Stomach smooth muscle (tissue), 2 donors: Measurements from ENCODE around the gene HES3.
A peak's percentile ranks its signal among the peaks of the same experiment; 100 is the strongest.

ENCODE experiments used
- H3K27ac ChIP-seq: one replicate; pipeline ENCODE4 v1.7.0; 2013; ENCODE audit warnings: mild to moderate bottlenecking, low read length, inconsistent platforms
- H3K27me3 ChIP-seq, 2 donors: one replicate each; pipeline ENCODE4 v1.7.0; 2013; ENCODE audit warnings: low read length in 2 of 2; ENCODE audit not compliant: insufficient read depth in 2 of 2, control insufficient read depth in 1 of 2
- H3K36me3 ChIP-seq, 2 donors: one replicate each; pipeline ENCODE4 v1.7.0; 2013; ENCODE audit warnings: low read length in 2 of 2; ENCODE audit not compliant: control insufficient read depth in 2 of 2, insufficient read depth in 2 of 2
- H3K4me1 ChIP-seq: one replicate; pipeline ENCODE4 v1.7.0; 2013; ENCODE audit warnings: low read length; ENCODE audit not compliant: control insufficient read depth, insufficient read depth
- H3K4me3 ChIP-seq, 2 donors: one replicate each; pipeline ENCODE4 v1.7.0; 2013; ENCODE audit warnings: low read length in 2 of 2
- H3K9ac ChIP-seq, 2 donors: one replicate each; pipeline ENCODE4 v1.7.0; 2013; ENCODE audit warnings: low read length in 2 of 2, mild to moderate bottlenecking in 1 of 2
- H3K9me3 ChIP-seq, 2 donors: one replicate each; pipeline ENCODE4 v1.7.0; 2013; ENCODE audit warnings: low read length in 2 of 2; ENCODE audit not compliant: control insufficient read depth in 2 of 2
- donor health status: healthy.
- donor health status: Pancreatic carcinoma.

The HES3 gene

GRCh38 chr1:6221210-6221784, 22.7 kb upstream of the HES3 start:
- Histone ChIP-seq H3K9me3 (no peaks in the 10 kb centered on the region), H3K4me1 (no peaks in the 10 kb centered on the region), H3K27ac (no peak overlapping the region), H3K27me3 (no peaks in the 10 kb centered on the region), H3K4me3 (no peak overlapping the region), H3K36me3 (peaks cover 25 to 27% of the 10 kb centered on the region in 2 donors), H3K9ac (no peak overlapping the region)

DNA sequence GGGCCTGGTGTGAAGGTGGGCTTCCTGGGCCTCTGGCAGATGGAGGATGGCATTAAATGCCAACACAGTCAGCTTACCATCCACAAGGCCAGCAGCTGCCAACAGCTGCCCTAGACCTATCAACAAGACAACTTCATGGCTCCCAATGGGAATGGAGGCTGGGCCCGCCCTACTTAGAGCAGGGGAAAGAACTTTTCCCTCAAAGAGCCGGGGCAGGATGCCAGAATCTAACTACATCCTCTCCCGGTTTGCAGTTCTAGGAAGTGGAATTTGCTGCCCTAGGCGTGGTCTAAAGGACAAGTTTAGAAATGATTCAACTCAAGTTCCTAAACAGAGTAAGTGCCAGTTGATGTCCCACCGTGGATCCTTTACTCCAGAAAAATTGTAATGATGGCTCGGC, 21.3 kb upstream of the HES3 start:
- H3K9ac ChIP-seq = no peak overlapping the region
- no peaks in the 10 kb centered on the region for H3K27me3 ChIP-seq
- no peaks in the 10 kb centered on the region for H3K9me3 ChIP-seq
- H3K4me3 ChIP-seq = no peak overlapping the region
- H3K4me1 ChIP-seq = no peaks in the 10 kb centered on the region
- peaks cover 32 to 35% of the 10 kb centered on the region in 2 donors for H3K36me3 ChIP-seq
- no peak overlapping the region for H3K27ac ChIP-seq

- H3K27ac ChIP-seq = no peak overlapping the region
- H3K9ac ChIP-seq = no peak overlapping the region
- no peak overlapping the region for H3K4me3 ChIP-seq
- peaks cover 32 to 37% of the 10 kb centered on the region in 2 donors for H3K36me3 ChIP-seq
- H3K9me3 ChIP-seq = no peaks in the 10 kb centered on the region
- H3K4me1 ChIP-seq = no peaks in the 10 kb centered on the region
- no peaks in the 10 kb centered on the region for H3K27me3 ChIP-seq
Measured at GRCh38 chr1:6223617-6224016, 20.4 kb upstream of the HES3 start.

DNA sequence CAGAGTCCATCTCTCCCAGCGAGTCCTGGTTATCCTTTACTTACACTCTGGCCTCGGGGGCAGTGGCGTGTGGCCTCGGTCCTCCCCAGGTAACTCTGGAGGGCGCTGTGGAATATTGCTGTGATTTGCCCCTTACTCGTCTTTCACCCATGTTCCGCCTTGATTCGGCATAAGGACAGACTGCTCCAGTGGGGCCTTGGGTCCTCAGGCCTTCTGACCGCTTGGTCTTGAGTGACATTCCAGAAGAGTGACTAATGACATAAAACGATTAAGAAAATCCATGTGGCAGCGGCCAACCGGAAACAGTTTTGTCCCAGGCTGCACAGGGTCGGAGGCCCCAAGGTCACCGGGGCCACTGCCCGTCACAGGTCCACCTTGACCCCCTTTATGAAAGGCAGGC, 19.3 kb upstream of the HES3 start:
- no peak overlapping the region for H3K9ac ChIP-seq
- no peaks in the 10 kb centered on the region for H3K27me3 ChIP-seq
- H3K36me3 ChIP-seq = peaks cover 33 to 39% of the 10 kb centered on the region in 2 donors
- H3K27ac ChIP-seq = no peak overlapping the region
- H3K4me3 ChIP-seq = no peak overlapping the region
- no peaks in the 10 kb centered on the region for H3K4me1 ChIP-seq
- H3K9me3 ChIP-seq = no peaks in the 10 kb centered on the region

GRCh38 chr1:6225651-6226050, 18.3 kb upstream of the HES3 start:
- Histone ChIP-seq H3K9ac (no peak overlapping the region), H3K4me1 (no peaks in the 10 kb centered on the region), H3K9me3 (no peaks in the 10 kb centered on the region), H3K27me3 (no peaks in the 10 kb centered on the region), H3K36me3 (peaks cover 32 to 39% of the 10 kb centered on the region in 2 donors), H3K27ac (no peak overlapping the region), H3K4me3 (no peak overlapping the region)

GRCh38 chr1:6233376-6233775, 10.6 kb upstream of the HES3 start:
- H3K36me3 ChIP-seq = peaks cover 19 to 25% of the 10 kb centered on the region in 2 donors
- no peak overlapping the region for H3K9ac ChIP-seq
- H3K4me1 ChIP-seq = peaks cover 12% of the 10 kb centered on the region
- no peaks in the 10 kb centered on the region for H3K9me3 ChIP-seq
- no peak overlapping the region for H3K4me3 ChIP-seq
- H3K27ac ChIP-seq = no peak overlapping the region
- no peaks in the 10 kb centered on the region for H3K27me3 ChIP-seq

DNA sequence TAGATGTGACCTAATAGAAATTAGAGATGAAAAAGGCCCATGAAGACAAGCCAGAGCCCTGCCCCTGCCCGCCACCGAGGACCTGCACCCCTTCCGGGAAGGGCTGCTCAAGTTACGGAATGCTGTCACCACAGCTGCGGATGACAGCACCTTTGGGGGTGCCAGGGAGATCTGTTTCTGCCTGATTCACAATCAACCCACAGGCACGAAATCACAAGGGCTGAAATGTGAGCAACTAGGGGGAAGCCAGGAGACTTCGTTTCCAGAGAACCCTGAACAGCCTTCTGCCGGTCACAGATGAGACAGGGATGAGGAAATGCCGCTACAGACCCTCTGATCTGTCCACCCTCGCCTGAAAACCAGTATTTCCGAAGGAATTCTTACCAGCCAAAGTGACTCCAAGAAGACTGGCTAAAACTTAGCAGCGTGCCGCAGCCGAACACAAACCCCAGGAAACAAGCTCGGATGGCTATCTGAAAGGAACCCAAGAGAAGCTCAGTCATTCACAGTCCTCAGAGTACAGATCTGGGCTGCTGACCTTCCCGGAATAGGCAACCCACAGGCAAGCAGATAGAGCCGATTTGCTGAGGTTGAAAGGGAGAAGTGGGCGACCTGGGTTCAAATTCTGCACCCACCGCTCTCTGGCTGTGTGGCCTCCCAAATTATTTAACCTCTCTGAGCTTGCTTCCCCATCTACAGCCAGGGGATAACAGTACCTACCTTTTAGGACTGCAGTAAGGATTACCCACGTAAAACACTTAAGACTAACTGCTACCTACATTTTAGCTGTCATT, 9.3 kb upstream of the HES3 start:
- H3K27me3 ChIP-seq = peaks cover 0 to 9% of the 10 kb centered on the region in 2 donors
- no peaks in the 10 kb centered on the region for H3K9me3 ChIP-seq
- H3K9ac ChIP-seq = peak overlapping the region; percentile 71 to 73
- peak overlapping the region; percentile 81 to 87 for H3K4me3 ChIP-seq
- H3K4me1 ChIP-seq = peaks cover 12% of the 10 kb centered on the region
- H3K36me3 ChIP-seq = peaks cover 18 to 23% of the 10 kb centered on the region in 2 donors
- no peak overlapping the region for H3K27ac ChIP-seq

DNA sequence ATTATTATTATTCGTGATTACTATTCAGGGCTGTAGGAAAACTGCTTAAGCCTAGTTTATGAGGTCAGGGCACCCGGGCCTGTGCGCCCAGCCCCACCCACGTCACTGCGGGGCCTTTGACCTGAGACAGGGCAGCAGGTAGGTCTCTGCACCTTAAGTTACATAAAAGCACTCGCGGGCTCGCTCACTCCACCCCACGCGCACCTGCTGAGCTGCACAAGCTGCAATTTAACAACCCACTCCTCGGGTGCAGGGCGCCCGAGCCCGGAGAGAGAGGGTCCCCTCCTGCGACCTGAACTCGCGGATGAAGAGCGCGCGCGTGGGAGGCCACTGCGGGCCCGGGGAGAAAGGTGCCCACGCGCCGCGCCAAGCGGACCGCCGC, 8.7 kb upstream of the HES3 start:
- Histone ChIP-seq H3K4me1 (peaks cover 12% of the 10 kb centered on the region), H3K27ac (no peak overlapping the region), H3K9ac (peak overlapping the region; percentile 71 to 73), H3K27me3 (peaks cover 5 to 13% of the 10 kb centered on the region in 2 donors), H3K36me3 (peaks cover 14 to 21% of the 10 kb centered on the region in 2 donors), H3K4me3 (peak overlapping the region; percentile 81 to 87), H3K9me3 (no peaks in the 10 kb centered on the region)

GRCh38 chr1:6237093-6237492, 6.9 kb upstream of the HES3 start:
- peaks cover 8 to 9% of the 10 kb centered on the region in 2 donors for H3K36me3 ChIP-seq
- no peaks in the 10 kb centered on the region for H3K9me3 ChIP-seq
- H3K9ac ChIP-seq = no peak overlapping the region
- H3K27me3 ChIP-seq = peaks cover 21 to 25% of the 10 kb centered on the region in 2 donors
- H3K4me1 ChIP-seq = peaks cover 22% of the 10 kb centered on the region
- no peak overlapping the region for H3K27ac ChIP-seq
- no peak overlapping the region for H3K4me3 ChIP-seq

GRCh38 chr1:6239213-6239752, 4.7 kb upstream of the HES3 start:
- no peaks in the 10 kb centered on the region for H3K9me3 ChIP-seq
- no peak overlapping the region for H3K27ac ChIP-seq
- no peak overlapping the region for H3K4me3 ChIP-seq
- peaks cover 0 to 2% of the 10 kb centered on the region in 2 donors for H3K36me3 ChIP-seq
- no peak overlapping the region for H3K9ac ChIP-seq
- H3K27me3 ChIP-seq = peaks cover 39 to 42% of the 10 kb centered on the region in 2 donors
- peaks cover 22% of the 10 kb centered on the region for H3K4me1 ChIP-seq
